ENCODE measurements around the gene TAAR9. TPM values are rescaled to one million over a fixed set of nuclear protein-coding genes. Genes with fewer than 3 reads are reported as not detected.

TAAR9 gene
- polyA plus RNA-seq, 1 donor (not counting 4 experiments of a cell fraction or from before 2014, with no cell fraction given) = not detected

GRCh38 chr6:132524646-132525045, 13.4 kb upstream of the TAAR9 start:
- Histone ChIP-seq H3K4me3 (ENCODE audit: control insufficient read depth in 2 of 3, extremely low read depth in 1 of 3, insufficient read depth in 2 of 3, low read depth in 1 of 3, low read length in 3 of 3) (no peak overlapping the region), H4K20me1 (ENCODE audit: control insufficient read depth, extremely low read depth, insufficient read depth, low read length) (no peaks in the 10 kb centered on the region), H3K9me3 (ENCODE audit: control insufficient read depth, low read depth, low read length) (no peaks in the 10 kb centered on the region), H3K27me3 (ENCODE audit: control insufficient read depth, extremely low read depth, insufficient read depth, low read length) (no peaks in the 10 kb centered on the region), H3K79me2 (ENCODE audit: control insufficient read depth, insufficient read depth, low read length) (no peaks in the 10 kb centered on the region), H2AFZ (ENCODE audit: control insufficient read depth, low read length) (no peak overlapping the region), H3K4me2 (ENCODE audit: control insufficient read depth, extremely low read depth, insufficient read depth, low read depth, low read length) (no peak overlapping the region), H3K27ac (ENCODE audit: control insufficient read depth, insufficient read depth, low read length) (no peak overlapping the region), H3K9ac (ENCODE audit: control insufficient read depth, extremely low read depth, insufficient read depth, low read length) (no peak overlapping the region), H3K36me3 (ENCODE audit: control insufficient read depth in 2 of 2, extremely low read depth in 1 of 2, insufficient read depth in 2 of 2, low read length in 2 of 2) (no peaks in the 10 kb centered on the region), H3K4me1 (ENCODE audit: control insufficient read depth, extremely low read depth, insufficient read depth, low read length) (no peaks in the 10 kb centered on the region), H3K9me1 (ENCODE audit: control insufficient read depth, extremely low read depth, insufficient read depth, low read length) (no peaks in the 10 kb centered on the region)
- dilution Hi-C loops (cut with MboI; ENCODE audit: extremely low pct_ligation_motif_present, low sequenced_read_pairs) = loop anchor here (10.0 kb wide), 1 partner anchor 240 kb away; no protein-coding TSS in a partner anchor
- TF ChIP-seq CTCF (optimal IDR thresholded peaks at IDR 0.05 in 1 of 3, IDR thresholded peaks at IDR 0.05 in 1 of 3, conservative IDR thresholded peaks at IDR 0.05 in 1 of 3; ENCODE audit: extremely low read depth in 1 of 3, insufficient read depth in 2 of 3, low read length in 3 of 3) = no peak
- no peak for TF ChIP-seq EZH2 (IDR thresholded peaks at IDR 0.05; ENCODE audit: low read length)
- FAIRE-seq (no peak), DNase-seq (ENCODE audit: low read depth, low spot score) (no peak)

GRCh38 chr6:132525866-132526265, 12.2 kb upstream of the TAAR9 start:
- no peaks in the 10 kb centered on the region for H3K36me3 ChIP-seq (ENCODE audit: control insufficient read depth in 2 of 2, extremely low read depth in 1 of 2, insufficient read depth in 2 of 2, low read length in 2 of 2)
- H3K9me1 ChIP-seq (ENCODE audit: control insufficient read depth, extremely low read depth, insufficient read depth, low read length) = no peaks in the 10 kb centered on the region
- no peaks in the 10 kb centered on the region for H3K4me1 ChIP-seq (ENCODE audit: control insufficient read depth, extremely low read depth, insufficient read depth, low read length)
- no peak for DNase-seq (ENCODE audit: low read depth, low spot score)
- H3K9me3 ChIP-seq (ENCODE audit: control insufficient read depth, low read depth, low read length) = no peaks in the 10 kb centered on the region
- TF ChIP-seq CTCF (optimal IDR thresholded peaks at IDR 0.05 in 1 of 3, IDR thresholded peaks at IDR 0.05 in 1 of 3, conservative IDR thresholded peaks at IDR 0.05 in 1 of 3; ENCODE audit: extremely low read depth in 1 of 3, insufficient read depth in 2 of 3, low read length in 3 of 3) (no peak), EZH2 (IDR thresholded peaks at IDR 0.05; ENCODE audit: low read length) (no peak)
- no peaks in the 10 kb centered on the region for H3K27me3 ChIP-seq (ENCODE audit: control insufficient read depth, extremely low read depth, insufficient read depth, low read length)
- H3K4me3 ChIP-seq (ENCODE audit: control insufficient read depth in 2 of 3, extremely low read depth in 1 of 3, insufficient read depth in 2 of 3, low read depth in 1 of 3, low read length in 3 of 3) = no peak overlapping the region
- H2AFZ ChIP-seq (ENCODE audit: control insufficient read depth, low read length) = no peak overlapping the region
- no peak overlapping the region for H3K27ac ChIP-seq (ENCODE audit: control insufficient read depth, insufficient read depth, low read length)
- no peak overlapping the region for H3K4me2 ChIP-seq (ENCODE audit: control insufficient read depth, extremely low read depth, insufficient read depth, low read depth, low read length)
- no peaks in the 10 kb centered on the region for H4K20me1 ChIP-seq (ENCODE audit: control insufficient read depth, extremely low read depth, insufficient read depth, low read length)
- dilution Hi-C loops (cut with MboI; ENCODE audit: extremely low pct_ligation_motif_present, low sequenced_read_pairs) = loop anchor here (10.0 kb wide), 1 partner anchor 239 kb away; no protein-coding TSS in a partner anchor
- no peak overlapping the region for H3K9ac ChIP-seq (ENCODE audit: control insufficient read depth, extremely low read depth, insufficient read depth, low read length)
- H3K79me2 ChIP-seq (ENCODE audit: control insufficient read depth, insufficient read depth, low read length) = no peaks in the 10 kb centered on the region
- no peak for FAIRE-seq
